NCI-H1417 (cell line): ENCODE results near the gene CNTN3.
A peak's percentile ranks its signal among the peaks of the same experiment; 100 is the strongest.

ENCODE experiments used
- DNase-seq, 3 experiments: peaks; one replicate each; lab custom pipeline; 2025; lab: John Stamatoyannopoulos, UW

The CNTN3 gene

GRCh38 chr3:74614107-74614967 is at the start of gene CNTN3:
TSS of gene CNTN3 (minus strand) at chr3:74614659. CDS start at chr3:74521112, 93,547 bp downstream.
- DNase-seq, result peak; percentile 19 to 79 (median 70)

DNA sequence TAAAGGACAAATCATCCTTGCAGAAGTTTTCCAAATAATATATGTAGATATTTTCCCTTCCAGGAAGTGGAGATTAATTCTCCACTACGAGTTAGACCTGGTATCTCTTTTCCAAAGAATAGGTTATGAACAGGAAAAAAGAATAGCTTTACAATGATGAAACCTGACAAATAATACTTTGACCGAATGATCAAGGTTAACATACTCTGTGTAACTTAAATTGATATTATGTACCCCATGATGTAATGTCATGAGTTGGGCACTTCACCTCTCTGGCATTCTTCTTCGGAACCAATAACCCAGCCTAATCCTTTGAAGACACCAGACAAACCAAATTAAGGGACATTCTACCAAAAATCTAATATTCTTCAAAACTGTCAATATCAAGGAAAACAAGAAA is 48.7 kb upstream of the CNTN3 start:
- no peak for DNase-seq

- no peak for DNase-seq
These were observed 47.2 kb upstream of the CNTN3 start for GRCh38 chr3:74661672-74662071.

DNA sequence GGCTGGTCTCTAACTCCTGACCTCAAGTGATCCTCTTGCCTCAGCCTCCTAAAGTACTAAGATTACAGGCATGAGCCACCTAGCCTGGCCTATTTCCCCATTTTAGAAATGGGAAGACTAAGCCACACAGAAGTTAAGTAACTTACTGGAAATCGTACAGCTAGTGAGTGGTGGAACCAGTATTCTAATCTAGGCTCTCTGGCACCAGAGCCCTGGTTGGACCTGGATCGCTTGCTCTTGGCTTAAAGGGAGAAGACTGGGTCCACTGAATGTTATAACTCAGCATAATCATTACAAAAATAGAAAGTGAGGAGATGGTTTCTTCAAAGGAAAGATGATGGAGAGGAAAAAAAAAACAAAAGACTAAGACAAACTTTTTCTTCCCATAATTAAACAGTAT is 37.4 kb upstream of the CNTN3 start:
- DNase-seq, result no peak

GRCh38 chr3:74651292-74651691 is 36.8 kb upstream of the CNTN3 start:
- no peak for DNase-seq

DNA sequence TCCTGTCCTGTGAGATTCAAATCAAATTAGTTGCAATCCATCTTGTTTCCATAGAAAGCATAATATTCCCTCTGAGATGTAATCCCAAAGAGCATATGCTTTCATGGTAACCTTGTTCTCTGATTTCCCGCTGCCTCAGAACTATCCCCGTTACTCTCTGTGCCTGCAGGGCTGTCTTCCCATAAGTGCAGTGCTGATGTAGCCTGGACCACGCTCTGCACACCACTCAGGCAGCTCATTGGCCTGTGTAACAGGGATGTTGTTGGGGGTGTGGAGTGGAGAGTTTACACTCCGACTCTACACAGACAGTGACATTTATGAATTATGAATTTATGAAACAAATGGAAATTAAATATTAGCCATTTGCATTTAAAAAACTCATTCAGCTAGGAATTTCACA is 33.6 kb upstream of the CNTN3 start:
- no peak for DNase-seq

DNA sequence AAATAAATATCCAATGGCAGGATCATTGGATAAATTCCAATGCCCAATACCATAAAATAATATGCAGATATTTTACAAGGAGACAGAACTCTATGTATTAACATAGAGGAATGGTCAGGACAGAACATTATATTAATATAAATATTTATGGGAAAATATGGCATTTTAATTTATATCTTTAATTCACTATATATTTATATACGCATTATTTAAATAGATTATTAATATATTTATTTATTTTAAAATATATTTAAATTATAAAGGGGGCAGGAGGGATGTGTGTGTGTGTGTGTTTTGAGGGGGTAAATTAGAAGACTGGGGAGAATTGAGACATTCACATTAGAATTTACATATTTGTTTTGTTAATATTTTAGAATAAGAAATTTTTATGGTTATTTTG is 31.6 kb upstream of the CNTN3 start:
- no peak for DNase-seq

DNA sequence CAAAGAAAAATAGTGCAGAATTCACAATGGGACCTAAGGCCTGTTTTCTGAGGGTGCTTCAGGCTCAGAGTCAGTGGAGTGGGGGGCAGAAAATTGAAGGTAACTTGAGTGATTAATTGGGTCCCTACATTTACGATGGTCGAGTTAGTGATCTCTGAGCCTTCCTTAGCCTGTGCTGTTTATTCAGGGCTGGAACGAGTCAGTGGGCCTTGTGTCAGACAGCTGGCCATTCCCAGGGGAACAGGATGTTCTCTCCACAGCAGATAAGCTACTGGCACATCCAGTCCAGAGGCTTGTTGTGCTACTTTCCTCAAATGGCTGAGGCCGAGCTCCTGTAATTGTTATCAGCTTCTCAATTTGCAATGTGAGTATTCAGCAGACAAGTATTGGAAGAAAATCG is 29.2 kb upstream of the CNTN3 start:
- DNase-seq, result peak in 2 of 3 experiments; percentile 15

DNA sequence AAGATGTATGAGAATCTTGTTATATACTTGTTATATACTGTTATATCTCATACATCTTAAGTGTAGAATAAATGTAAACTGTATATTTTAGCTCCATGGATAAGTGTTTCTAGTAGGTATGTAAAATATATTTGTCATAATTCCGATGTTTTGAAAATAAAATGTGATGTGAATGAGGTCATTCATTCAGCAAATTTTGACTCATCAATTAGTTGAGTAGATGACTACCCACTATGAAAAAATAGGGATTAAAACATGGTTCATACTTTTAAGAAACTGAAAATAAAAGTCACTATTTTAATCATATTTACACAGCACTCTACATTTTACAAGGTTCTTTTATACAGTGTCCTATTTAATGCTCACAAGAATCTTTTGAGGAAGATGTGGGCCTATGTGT is 28.4 kb upstream of the CNTN3 start:
- no peak for DNase-seq

- no peak for DNase-seq
These were observed 25.8 kb upstream of the CNTN3 start for GRCh38 chr3:74640211-74640610.

DNA sequence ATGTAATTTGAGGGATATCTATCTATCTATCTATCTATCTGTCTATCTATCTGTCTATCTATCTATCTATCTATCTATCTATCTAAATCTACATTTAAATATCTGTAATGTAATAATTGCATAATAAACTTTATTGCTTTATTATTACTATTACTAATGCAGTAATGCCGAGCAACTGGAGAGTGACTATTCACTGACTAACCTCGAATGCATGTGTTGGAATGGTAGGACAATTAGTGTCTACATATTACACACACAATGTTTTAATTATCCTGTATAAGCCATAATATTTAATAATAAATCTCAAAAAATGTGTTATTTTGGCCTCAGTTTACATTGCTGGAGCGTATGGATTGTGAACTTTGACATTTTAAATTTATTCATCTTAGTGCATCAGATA is 25.2 kb upstream of the CNTN3 start:
- no peak for DNase-seq

DNA sequence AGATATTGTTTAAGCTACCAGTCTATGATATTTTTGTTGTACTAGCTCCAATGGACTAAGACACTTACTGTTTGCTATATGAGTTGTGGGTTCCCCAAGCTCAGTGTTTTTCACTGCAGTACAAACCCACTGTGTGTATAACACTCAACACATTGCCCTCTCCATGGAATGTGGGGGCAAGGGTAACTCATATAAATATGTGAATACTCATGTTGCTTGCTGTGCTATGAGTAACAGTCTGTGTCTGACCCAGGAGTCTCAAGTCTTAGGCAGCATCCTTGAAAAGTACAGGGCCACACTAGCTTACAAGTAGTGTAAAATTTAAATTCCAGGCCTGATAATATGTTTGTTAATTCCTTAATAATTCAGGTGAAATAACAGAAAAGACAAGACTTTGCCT is 22.5 kb upstream of the CNTN3 start:
- DNase-seq, result no peak

DNA sequence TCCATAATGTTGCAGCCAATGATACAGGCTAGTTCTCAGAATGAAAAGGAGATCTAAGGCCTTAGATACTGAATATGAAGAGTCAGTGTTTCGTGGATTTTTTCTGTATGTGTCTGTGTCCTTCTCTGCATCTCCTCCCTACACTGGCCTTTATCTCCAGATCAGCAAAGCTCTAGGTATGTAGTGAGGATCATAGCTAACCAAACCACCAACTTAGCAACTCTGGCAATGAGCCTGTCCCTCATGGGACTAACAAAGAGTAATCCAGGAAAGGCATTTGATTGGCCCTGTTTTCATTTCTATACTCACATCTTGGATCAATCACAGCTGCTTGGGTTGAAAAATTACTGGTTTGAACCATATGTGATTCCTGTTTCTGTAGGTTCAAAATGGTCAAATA is 18.6 kb upstream of the CNTN3 start:
- DNase-seq, result no peak

- DNase-seq, result no peak
These were observed 17.1 kb upstream of the CNTN3 start for GRCh38 chr3:74631351-74632140.

GRCh38 chr3:74630602-74631001 is 16.1 kb upstream of the CNTN3 start:
- DNase-seq, result peak in 2 of 3 experiments; percentile 0 to 48

DNA sequence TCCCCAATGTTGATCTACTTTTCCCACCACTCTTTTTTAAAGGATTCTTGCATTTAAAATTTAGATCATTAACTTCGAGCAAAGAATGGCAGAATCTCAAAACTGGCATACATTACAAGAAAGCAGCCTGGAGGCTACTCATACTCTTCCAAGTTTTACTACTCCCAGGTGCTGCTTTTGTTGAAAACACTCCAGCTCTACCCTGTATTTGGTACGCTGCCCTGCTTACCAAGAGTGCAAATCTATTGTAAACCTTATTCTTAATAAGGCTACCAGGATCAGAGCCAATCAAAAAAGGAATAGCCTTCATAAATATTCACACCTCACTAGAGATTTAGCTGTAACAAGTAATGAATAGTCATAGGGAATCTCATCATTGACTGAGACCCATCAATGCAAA is 11.6 kb upstream of the CNTN3 start:
- no peak for DNase-seq

DNA sequence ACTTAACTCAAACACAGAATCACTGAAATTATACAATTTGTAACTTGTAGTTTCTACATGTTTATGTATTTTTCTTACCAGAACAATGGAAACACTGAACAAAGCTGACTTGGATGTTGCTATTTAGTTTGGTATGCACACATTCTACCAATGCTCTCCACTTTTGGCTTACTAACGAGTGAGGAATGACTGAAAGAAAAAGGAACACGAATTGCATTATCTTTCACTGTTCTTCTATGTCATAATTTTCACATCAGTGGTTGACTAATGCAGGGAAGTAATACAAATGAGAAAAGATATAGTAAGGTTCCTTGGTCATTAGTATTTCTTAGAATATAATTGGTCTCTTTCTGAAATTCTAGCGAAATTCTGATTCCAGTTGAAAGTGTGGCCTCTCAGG is 9.8 kb upstream of the CNTN3 start:
- no peak for DNase-seq

DNA sequence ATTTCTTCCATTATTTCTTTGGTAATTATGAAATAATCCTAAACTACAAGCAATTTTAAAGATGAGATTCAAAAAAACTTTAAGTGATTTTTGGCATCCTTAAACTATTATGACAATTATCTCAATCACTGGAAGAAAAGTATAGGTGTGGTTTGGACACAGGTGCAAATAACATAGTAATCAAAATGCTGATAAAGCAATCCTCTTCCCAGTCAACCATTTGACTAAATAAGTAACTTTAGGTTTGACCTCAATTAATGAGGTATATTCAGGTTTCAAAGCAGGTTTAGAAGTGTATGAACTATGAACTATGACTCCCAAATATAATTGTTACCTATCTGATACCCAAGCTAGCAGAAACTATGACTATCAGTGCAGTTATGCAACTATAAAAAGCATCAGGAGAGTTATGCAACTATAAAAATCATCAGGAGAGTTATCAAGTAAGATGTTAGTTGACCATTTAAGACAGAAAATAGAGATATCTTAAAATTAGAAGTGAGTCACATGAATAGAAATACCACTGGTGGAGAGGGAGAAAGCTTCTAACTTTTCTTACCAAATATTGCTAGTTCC is 8.9 kb upstream of the CNTN3 start:
- no peak for DNase-seq

DNA sequence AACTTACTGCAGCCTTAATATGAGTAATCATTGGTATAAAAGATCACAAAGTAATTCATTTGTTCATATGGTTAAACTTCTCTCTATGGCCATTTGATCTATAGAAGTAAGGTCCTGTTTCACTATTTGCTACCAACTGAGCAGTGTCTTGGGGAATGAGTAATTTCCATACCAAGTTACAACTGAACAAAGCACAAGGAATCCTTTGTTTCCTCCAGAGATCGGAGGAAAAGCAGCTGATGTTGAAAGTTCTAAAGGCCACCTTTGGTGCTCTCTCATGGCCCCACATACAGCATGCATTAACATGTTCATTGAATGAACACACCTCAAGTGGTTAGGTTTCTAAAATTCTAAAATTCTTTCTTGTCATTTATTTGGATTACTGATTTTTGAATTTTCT is 7.1 kb upstream of the CNTN3 start:
- DNase-seq, result no peak

GRCh38 chr3:74617776-74618175 is 3.3 kb upstream of the CNTN3 start:
- no peak for DNase-seq

- peak in 2 of 3 experiments; percentile 20 to 57 for DNase-seq
These were observed 845 bp downstream of the CNTN3 start for GRCh38 chr3:74613521-74614106.

DNA sequence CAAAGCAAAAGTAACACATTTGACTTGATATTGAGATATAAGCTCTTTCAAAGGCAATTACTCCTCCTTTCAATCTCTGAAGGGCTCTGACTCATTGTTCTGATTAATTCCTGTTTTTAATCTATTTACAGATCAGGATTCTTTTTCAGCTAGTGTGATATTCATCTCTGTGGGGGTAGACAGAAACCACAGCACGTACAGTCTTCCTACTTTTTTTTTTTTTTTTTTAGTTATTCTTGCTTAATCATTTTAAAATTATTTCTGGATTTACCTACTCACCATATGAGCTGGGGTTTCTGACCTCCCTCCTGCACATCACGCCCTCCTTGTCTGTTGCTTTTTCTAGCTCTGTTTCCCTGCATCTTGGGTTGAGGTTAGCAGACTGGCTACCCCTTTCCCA is 1.4 kb downstream of the CNTN3 start:
- DNase-seq, result peak in 1 of 3 experiments; percentile 26
